Thyroid gland (tissue), 4 donors: Measurements from ENCODE around the gene NPBWR2.

Source experiments
- POLR2A ChIP-seq, 2 donors: fragments of 450-650 bp; IDR thresholded peaks; one replicate each; pipeline ENCODE4 v1.6.1; 2017; ENCODE audit warnings: antibody characterized with exemption in 2 of 2, mild to moderate bottlenecking in 2 of 2, moderate library complexity in 1 of 2
- TF ChIP-seq, protein P1 (sequence below), 6 experiments: fragments of 200-600 bp in 3 of 6; fragments of 450-650 bp in 3 of 6; sonication (generic) in 3 of 6; IDR thresholded peaks; one replicate each; pipeline ENCODE4 v1.5.1; 2016 to 2019; ENCODE audit warnings: antibody characterized with exemption in 6 of 6, mild to moderate bottlenecking in 2 of 6, inconsistent platforms in 1 of 6, moderate library complexity in 1 of 6

DNA sequence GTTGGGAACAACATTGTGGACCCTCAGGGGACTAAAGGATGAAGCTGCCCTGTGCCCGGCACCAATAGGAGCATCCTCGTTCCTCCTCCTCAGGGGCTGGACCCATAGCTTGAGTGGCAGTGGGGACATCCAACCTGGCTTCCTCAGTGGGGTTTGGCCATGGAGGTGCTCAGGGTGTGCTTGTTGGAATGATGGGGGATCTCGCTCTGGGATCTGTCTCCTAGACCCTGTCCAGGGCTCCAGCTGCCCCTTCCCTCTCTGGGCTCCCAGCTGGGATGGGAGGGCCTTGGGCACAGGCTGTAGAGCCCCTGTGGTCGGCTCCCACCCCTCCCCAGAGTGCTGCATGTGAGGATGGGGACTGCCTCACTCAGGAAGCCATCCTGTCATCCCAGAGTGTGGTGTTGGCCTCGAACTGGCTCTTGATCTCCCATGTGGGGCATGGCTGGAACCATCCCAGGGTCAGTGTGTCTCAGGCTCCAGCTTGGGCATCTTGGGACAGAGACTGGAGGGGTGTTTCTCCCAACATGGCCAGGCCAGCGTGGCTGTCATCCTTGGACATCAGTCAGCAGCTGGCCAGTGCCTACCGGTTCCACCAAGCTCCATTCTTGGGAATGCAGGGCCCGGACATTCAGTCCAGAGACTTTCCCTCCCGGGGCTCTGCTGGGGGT is 47.4 kb upstream of the NPBWR2 start:
- TF ChIP-seq, protein P1, sequence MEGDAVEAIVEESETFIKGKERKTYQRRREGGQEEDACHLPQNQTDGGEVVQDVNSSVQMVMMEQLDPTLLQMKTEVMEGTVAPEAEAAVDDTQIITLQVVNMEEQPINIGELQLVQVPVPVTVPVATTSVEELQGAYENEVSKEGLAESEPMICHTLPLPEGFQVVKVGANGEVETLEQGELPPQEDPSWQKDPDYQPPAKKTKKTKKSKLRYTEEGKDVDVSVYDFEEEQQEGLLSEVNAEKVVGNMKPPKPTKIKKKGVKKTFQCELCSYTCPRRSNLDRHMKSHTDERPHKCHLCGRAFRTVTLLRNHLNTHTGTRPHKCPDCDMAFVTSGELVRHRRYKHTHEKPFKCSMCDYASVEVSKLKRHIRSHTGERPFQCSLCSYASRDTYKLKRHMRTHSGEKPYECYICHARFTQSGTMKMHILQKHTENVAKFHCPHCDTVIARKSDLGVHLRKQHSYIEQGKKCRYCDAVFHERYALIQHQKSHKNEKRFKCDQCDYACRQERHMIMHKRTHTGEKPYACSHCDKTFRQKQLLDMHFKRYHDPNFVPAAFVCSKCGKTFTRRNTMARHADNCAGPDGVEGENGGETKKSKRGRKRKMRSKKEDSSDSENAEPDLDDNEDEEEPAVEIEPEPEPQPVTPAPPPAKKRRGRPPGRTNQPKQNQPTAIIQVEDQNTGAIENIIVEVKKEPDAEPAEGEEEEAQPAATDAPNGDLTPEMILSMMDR (IDR thresholded peaks at IDR 0.05) = no peak
- TF ChIP-seq POLR2A (IDR thresholded peaks at IDR 0.05) = no peak
